GM21528 (cell line): ENCODE results near the gene BAIAP2L1.
A peak's percentile ranks its signal among the peaks of the same experiment; 100 is the strongest.
"Not testable (repeated sequence)": the region's sequence is repeated elsewhere in the genome, so short reads cannot be mapped to it uniquely, and the experiment has no call there.

Experiments used
- ATAC-seq: cut with Tn5 transposase; IDR thresholded peaks from one replicate; pipeline ENCODE4 v1.9.1; 2021; ENCODE audit warnings: mild to moderate bottlenecking, moderate library complexity; ENCODE audit not compliant: unreplicated experiment, low FRiP score

BAIAP2L1 gene

GRCh38 chr7:98329100-98329790 lies 71.6 kb downstream of the BAIAP2L1 start:
- ATAC-seq: no peak

DNA sequence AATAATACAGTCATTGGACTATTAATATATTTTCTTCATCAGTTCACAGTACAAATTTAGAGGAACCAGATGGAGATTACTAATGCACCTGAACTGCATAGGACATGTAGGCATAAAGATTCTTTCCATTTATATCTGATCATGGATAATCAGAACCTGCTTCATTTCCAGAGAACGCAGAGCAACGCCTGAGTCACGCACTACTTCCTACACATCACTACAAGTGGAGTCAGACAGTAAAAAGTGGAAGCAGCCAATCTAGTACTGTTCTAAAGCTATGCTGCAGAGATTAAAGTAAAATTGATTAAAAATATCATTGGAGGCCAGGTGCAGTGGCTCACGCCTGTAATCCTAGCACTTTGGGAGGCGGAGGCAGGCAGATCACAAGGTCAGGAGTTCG lies 76.1 kb downstream of the BAIAP2L1 start:
- no peak for ATAC-seq

- ATAC-seq: no peak
These were observed 77.1 kb downstream of the BAIAP2L1 start for GRCh38 chr7:98323597-98324322.

DNA sequence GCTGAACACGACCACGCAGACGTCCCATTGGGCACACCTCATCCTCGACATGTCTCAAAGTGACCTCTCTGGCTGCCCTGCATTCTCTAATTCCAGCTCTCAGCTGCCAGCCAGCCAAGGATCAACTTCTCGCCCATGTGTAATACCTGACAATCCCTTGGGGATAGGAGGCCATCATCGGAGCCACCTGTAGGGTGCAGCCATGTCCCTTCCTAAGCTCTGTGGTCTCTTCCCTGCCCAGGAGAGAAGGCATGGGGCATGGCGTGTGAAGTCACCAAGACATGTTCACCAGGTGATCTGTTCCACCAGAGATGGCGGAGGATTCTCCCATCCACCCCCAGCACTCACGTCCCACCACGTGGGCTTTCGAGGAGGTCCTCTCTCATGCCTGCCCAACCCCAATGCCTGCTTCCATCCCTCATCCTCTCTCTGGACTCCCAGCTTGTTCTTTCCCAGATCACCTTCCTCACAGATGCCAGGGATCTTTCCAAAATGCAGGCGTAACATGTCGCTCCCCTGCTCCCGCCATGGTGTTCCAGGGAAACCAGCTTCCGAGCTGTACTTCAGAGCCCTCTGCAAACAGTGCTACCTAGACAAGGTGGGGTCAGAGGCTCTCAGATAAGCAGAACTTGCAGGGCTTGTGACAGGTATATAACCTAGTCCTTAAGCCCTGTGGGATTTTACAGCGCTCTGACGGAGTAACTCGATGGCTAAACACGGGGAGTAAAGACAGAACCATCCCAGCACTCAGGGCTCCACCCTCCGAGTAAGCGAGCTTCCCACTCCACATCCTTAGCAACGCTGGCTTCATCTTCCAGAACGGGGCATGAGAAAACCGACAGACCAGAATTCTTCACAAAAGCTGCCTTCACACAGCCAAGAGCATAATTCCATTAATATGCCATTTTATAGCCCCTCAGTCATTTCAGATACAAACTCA lies 78.3 kb downstream of the BAIAP2L1 start:
- no peak for ATAC-seq

DNA sequence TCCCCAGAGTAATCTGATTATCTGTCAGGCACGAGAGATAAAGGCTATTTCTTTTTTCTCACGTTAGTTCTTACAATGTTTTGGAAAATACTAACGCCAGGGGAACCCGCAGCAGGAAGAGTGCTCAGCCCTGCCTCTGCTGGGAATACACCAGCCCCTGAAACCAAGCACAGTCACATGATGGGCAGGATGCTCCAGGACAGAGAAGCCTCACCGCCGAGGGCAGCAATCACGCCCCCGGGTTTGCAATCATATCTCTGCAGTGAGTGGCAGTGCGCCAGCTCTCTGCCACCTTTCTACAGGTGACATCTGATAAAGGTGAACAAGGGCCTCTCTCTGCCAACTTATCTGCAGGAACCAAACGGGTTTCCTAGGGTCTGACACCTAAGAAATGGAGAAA lies 79.6 kb downstream of the BAIAP2L1 start:
- no peak for ATAC-seq

GRCh38 chr7:98319176-98319575 lies 81.7 kb downstream of the BAIAP2L1 start:
- no peak for ATAC-seq

DNA sequence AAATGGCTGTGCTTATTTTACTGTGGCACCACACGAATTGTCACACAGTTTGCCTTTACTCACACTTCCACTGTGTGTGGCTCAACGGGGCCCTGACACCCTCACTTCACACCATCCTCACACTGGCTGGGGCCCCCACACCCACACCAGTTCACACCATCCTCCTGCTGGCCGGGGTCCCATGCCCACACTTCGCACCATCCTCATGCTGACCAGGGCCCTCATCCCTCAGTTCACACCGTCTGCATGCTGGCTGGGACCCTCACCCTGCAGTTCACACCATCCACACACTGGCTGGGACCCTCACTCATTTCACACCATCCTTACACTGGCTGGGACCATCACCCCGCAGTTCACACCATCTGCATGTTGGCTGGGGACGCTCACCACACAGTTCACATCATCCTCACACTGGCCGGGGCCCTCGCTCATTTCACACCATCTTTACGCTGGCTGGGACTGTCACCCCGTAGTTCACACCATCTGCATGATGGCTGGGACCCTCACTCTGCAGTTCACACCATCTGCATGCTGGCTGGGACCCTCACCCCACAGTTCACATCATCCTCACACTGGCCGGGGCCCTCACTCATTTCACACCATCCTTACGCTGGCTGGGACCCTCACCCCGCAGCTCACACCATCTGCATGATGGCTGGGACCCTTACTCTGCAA lies 83.4 kb downstream of the BAIAP2L1 start:
- ATAC-seq: no peak

- not testable (repeated sequence) for ATAC-seq
These were observed 84.8 kb downstream of the BAIAP2L1 start for GRCh38 chr7:98315994-98316527.

- peak; percentile 69 for ATAC-seq
These were observed 85.4 kb downstream of the BAIAP2L1 start for GRCh38 chr7:98315318-98315993.

DNA sequence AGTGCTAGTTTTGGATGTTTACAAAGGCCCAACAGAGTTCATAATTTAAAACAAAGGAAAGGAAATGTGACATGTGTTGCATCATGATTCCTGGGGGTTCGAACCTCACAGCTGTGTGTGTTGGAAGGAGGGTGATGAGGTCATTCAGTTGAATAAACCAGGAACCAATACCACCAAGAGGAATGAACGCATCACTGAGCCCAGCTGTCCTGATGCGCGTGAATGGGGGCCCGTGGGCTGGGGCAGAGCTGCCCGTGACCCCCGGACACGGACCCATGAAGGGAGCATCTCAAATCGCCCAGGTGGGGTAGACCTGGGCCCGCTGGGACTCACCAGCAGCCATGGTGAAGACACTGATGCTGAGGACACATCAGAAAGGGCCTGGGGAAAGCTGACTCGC lies 86.4 kb downstream of the BAIAP2L1 start:
- ATAC-seq: peak; percentile 45

- ATAC-seq: no peak
These were observed 88.7 kb downstream of the BAIAP2L1 start for GRCh38 chr7:98312201-98312600.

- no peak for ATAC-seq
These were observed 91.3 kb downstream of the BAIAP2L1 start for GRCh38 chr7:98309566-98309965.

- no peak for ATAC-seq
These were observed 92.9 kb downstream of the BAIAP2L1 start for GRCh38 chr7:98307971-98308466.

DNA sequence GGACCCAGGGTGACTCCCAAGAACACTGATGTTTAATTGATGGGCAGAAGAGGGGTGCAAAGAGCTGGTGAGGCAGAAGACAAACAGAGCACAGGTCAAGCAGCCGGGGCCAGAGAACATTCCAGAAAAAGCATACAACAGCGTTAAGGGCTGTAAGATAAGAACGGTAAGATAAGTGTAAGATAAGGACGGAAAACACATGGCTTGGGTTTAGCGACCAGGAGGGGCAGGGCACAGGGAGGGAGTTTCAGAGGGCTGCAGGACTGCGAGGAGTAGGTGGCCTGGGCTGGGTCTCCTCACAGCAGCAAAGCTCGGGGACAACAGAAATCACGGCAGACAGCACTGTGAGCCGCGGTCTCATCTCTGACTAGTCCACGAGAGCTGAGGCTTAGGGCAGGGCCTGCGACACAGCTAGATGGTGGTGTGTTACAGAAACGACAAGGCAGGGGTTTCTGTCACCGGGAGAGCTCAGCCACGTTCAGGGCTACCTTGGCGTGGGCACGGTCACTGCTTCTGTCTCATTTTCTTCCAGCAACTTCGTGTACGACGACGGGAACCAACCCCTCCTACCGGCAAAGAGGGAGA lies 94.8 kb downstream of the BAIAP2L1 start:
- ATAC-seq: no peak

GRCh38 chr7:98303906-98304305 lies 97.0 kb downstream of the BAIAP2L1 start:
- no peak for ATAC-seq

DNA sequence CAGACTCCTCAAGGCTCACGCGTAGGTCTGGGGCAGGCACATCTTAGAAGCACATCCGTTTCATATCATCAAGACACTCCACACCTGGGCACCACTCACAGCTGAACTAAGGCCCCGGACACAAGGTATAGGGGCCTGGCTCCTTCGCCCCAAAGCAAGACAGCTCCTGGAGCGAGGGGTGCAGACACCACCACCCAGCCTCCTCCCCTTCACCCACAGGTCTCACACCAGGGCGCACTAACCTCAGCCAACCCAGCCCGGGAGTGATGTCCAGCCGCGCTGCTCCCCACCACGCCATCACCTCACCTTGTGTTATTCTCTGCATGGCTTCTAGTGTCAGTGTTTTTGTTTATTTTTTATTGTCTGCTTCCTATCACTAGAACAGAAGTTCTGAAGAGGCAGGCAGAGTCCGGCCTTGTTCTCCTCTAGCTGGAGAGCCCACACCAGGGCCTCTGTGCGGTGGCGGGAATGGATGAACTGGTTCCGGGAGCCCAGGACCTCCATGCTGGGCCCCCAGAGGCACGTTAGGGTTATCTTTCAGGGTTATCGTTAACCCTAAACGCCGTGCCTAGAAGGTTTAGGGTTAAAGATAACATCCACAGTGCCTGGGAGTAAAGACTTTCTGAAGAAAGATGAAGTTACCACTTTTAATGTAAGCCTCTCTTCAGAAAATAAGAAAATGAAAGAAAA lies 97.6 kb downstream of the BAIAP2L1 start:
- ATAC-seq: no peak

- ATAC-seq: no peak
These were observed 99.0 kb downstream of the BAIAP2L1 start for GRCh38 chr7:98301693-98302470.
